Fibroblast of the conjunctiva (primary cell): ENCODE results near the gene THRB.

Experiments
- DNase-seq: peaks from one replicate; pipeline ENCODE4 v3.0.0-alpha.2; 2010; ENCODE audit warnings: low read depth

Gene THRB

DNA sequence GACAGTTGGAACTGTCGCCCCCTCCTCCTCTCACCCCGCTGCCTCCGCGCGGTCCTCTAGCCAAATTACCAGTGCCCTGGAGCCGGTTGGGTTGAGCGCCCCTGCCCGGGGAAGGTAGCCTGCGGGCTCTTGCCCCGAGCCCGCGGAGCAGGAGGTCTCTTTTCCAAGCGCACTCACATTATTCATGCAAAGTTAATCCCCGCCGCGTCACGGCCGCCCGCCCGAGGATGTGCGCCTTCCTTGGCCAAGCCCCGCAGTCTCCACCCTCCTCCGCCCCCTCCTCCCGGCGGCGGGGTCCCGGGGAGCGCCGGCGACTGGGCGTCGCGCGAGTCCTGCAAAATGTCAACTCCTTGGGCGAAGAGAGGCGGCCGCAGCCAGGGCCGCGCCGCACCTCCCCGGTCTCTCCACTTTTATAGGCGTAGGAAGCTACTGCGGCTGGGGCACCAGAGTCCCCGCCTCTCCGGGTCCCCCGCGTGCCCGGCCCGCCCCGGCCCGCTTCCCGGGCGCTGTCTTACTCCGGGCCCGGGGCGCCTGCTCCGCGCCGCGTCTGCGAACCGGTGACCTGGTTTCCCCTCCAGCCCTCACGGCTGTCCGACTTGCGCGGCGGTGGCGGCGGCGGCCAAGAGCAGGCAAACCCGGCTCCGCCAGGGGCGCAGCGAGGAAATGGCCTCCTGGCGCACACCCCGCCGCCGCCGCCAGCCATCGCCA lies at the start of gene THRB:
THRB (minus strand) TSS at position 233 of the 708 bp plus-strand sequence.
- DNase-seq, result peak; percentile 39

DNA sequence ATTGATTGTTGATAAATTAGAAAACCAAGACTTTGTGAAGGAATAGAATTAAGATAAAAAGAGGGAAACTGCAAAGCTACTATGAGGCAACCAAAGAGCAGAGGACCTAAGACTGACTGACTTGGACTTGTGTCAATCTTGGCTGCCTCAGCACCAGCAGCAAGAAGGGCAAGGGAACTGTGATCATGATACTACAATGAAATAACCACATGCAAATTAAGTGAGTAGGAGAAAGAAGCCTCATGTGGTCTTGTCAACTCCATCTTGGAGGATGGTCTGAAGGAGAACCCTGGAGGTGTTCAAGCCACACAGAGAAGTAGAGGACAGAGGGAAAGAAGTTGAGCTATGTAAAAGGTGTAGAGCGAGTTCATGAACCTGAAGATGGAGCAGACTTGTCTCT lies 47.3 kb upstream of the THRB start:
- DNase-seq, result no peak

DNA sequence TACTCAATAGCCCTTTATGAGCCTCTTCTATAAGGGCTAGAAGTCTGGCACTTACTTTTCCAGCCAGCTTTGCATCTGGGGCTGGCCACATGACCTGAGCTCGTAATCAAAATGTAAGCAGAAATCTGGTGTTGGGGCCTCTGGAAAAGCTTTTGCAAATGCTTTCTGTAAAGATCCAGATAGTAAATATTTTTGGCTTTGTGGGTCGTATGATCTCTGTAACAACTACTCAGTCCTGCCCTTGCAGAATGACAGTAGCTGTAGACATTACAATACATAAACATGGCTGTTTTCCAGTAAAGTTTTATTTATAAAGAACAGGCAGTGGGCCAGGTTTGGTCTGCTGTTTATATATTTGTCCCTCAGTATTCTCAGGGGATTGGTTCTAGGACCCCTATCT lies 46.2 kb upstream of the THRB start:
- DNase-seq, result no peak

DNA sequence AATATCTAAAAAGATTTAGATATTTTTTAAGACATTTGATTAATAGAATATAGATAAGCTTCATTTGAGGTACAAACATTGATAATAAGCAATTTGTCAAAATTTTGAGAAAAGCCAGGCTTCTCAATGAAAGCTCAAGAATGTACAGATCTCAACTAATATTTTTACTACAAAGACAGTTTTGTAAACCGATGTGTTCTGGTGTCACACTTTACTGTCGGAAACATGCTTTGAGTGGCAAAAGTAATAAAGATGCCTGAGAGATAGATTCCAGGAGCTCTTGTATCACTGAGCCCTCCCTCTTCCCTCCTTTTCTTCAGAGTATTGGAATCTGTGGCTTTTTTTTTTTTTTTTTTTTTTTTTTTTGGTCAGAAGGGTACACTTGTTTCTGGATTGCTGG lies 45.0 kb upstream of the THRB start:
- no peak for DNase-seq

DNA sequence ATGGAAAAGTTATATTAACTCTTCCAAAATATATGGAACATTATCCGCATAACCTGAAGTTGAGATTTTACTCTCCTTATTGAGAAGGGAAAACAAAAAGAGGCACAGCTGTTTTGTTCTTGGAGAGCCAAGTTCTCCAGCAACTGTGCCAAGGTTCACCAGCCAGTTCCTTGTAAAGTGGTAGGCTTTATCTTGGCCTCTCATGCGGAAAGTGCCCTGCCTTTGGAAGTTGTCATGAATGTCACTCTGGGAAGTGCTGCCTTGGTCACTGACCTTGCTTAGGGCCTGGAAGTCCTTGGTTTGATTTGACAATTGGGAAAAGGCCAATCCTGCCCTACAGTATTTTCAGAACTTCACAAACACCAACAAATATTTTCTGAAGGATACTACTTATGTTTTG lies 44.2 kb upstream of the THRB start:
- DNase-seq, result no peak

DNA sequence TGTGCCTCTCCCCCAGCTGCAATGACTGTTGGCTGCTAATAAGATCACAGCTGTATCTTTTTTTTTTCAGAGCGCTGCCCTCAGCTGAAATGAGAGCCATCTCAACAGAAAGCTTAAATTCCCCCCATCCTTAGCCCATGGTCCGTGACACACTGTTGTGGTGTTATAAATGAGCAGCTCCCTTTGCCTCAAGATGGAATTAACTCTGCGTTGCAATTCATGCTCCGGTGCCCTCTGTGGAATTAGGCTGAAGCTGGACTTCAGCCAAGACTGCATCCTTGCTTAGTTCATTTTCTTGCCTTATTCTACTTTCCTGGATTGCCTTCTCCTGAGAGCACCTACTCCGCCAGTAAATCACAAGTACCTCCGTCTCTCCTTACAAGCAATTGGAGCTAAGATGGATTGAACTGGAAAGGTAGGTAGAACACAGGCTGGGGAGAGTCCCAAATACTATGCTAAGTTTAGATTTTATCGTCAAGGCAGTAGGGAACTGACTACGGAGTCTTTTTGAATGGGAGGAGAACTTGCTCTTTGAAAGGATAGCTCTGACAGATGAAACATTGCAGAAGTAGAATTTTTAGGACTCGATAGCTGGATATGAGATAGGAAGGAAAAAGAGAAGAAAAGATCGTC lies 39.0 kb upstream of the THRB start:
- DNase-seq, result no peak

DNA sequence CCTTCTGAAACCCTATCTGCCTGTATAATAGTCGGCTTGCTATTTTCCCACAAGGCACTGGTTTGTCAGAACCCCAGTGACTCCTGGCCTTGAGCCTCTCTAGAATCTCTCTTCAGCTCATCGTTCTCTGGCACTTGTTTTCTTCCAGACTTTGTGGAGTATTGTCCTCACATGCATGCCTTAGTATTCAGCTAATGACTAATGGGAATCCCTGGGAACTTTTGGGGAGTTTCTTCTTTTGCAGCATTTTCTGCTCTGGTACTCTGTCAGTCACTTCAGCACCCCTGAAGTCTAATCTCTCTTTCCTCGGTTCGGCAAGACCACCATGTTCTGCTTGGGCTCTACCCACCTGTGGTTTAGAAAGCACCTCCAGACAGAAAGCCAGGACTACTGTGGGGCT lies 35.8 kb upstream of the THRB start:
- no peak for DNase-seq

DNA sequence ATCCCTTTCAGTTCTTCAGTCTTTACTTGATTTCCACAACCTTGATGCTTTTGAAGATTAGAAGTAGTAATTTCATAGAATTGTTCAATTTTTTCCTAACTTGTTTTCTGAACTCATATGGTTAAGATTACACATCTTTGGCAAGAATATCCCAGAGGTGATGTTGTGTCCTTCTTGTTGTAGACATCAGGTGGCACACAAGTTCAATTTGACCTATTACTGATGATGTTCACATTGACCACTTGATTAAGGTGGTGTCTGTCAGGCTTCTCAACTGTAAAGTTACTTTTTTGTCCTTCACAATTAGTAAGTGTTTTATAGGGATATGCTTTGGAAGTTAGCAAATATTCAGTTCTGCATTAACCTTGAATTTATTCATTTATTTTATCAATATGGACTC lies 34.6 kb upstream of the THRB start:
- no peak for DNase-seq

DNA sequence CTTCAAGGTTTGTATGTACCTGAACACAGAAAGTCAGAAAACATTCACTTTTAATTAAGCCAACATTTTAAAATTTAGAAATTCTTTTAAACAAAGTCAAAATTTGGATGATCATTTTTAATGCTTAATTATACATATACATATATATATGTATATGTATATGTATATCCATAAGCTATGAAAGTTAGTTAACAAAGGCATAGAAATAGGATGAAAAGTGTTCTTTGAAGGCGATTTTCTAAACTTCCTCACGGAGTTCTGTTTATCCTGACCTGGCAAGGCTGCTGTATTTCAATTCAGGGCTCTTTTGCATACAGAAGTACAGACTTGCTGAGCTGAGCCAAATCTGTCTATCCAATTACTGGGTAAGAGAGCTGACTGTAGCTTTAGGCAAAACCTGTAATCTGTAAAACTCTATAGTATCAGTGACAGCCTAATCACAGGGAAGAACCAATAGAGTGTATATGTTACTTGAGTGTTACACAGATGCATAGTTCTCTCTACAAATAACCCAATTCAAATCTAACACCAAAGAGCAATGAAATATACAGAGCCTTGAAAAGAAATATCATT lies 32.1 kb upstream of the THRB start:
- no peak for DNase-seq

DNA sequence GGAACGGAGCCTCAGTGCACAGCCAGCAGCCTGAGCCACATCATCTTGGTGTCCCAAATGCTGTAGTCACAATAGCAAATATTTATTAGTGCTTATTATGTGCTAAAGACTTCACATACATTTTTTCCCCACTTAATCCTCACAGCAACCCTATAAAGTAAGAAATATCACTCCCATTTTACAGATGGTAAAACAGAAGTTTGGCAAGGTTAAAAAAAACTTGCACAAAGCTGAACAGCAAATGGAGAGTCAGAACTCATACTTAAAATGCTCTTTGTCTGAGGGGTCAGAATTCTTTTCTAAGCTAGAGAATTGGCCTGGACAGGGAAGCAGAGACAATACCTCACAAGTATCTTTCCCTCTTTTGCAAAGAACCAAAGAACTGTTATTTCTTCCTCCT lies 30.9 kb upstream of the THRB start:
- no peak for DNase-seq

DNA sequence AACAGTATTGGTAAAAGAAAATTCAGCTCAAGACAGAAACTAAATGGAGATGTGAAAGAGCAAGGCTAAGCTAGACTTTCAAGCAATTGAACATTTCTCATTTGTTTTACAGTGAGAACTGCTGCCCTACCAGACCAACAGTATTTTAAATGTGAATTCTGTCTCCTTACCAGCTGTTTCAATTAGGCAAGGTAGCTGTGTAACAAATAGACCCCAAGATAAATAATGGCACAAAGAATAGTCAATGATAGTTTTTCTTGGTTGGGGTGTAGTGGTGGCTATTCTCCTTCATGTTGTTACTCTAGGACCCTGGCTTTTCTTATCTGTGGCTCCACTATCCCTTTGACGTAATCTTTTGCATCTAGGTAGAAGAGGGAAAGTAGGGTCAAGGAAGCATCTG lies 30.4 kb upstream of the THRB start:
- no peak for DNase-seq

DNA sequence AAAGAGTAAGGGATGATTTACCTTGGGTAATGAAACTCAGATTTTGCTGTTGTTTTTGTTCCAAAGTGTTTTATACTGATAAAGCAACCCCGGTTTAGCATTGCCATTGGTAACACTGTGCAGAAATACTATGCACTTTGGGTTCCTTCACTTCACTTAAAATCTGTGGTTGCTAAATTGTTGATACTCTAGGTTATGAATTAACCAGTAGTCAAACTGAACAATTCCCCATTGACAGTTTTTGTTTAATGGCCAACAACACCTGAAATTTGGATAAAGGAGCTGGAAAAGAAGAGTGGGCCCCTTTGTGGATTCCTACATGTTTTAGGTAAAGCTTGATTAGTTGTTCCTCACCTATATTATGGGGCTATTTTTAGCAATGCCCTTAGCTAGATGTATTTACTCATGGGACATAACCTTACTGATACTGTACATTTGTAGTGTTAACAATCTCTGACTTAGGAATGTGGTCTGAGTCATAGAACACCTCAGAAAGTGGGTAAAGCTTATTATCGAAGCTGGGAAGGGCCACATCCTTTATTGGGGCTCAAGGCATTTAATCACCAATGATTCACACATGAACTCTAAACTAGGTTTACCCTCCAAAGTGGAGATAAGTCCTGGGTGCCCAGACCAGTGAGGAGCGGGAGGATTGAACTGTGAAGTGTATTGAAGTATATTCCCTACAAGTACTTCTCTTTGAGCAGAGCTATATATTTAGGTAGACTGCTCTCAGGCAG lies 29.5 kb upstream of the THRB start:
- DNase-seq, result no peak

DNA sequence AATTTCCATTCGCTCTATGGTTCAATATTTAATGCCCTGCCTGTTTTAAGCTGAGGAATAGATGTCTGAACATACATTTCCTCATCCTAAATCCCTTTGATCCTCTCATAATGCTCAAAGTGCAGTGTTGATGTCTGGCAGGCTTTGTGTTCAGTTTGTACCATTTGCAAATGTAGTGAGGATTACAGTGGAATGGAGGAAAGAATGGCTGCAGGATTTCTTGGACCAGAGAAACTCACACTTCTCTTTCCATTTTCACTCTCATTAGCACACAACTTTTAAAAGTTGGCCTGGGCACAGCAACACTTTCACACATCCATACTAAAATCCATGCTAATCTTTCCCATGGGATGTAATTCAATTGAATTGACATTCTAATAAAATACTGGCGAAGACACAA lies 28.6 kb upstream of the THRB start:
- DNase-seq, result no peak

DNA sequence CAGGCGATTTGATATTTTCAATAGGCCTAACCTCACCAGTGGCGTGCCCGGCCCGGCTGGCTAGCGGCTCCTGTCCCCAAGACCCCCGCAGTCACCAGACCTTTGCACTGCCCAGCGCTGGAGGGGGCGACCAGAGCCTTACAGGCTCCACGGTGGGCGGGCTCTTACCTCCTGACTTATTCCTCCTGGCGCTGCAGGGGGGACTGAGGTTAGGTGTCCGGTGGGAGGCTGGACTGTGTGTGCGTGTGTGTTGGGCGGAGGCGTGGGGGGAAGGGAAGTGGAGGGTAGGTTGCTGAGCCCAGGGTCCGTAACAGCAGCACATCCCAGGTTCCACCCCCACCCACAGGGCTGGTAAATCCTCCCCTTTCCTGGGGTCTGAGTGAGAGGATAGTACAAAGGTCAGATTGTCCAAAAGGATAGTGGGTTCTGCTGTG lies 27.5 kb upstream of the THRB start:
- no peak for DNase-seq

DNA sequence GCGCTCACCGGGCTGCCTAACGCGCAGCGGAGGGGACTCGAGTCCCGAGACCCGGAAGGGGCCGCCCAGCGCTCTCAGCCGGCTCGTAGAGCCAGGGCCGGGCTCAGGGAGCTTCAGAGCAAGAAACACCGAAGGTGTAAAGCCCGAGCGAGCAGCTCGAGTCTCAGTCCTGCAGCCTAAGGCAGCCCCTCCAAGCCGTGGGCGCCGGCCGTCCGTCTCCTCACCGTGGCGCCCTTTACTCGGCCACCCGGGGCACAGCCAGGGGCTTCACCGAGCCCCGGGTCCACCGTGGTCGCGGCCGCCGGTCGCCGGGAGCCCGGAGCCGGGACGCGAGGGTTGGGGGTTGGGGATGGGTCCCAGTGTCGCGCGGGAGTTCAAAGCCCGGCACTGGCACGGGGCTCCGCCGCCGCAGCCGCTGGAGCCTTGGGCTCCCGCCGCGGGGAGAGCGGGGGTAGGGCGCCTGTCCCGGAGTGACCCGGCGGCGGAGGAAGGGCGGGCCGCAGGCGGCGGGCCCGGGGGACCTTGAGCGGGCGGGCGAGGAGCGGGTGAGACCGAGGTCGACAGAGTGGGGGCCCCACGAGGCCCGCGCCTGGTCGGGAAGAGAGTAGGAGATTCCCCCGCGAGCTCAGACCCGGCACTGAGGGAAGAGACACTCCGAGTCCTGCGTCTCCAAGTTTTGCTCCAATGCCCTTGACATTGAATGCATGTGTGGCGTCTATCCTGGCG lies 26.9 kb upstream of the THRB start:
- no peak for DNase-seq

DNA sequence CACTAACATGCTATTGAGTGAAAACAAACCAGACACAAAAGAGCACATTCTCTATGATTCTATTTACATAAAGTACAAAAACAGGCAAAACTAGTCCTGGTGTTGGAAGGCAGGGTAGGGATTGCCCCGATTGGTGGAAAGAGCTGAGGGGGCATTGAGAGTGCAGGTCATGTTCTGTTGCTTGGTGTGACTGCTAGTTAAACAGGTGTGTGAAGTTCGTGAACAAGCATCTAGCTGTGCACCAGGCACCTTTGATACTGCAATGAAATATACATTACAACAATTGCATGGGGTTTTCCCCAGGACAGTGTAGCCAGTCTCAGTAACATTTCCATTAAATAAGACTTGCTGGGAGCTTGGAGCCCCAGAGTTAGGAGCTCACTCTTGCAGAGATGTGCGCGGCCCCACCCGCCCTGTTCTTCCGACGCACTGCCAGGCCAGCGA lies 26.3 kb upstream of the THRB start:
- no peak for DNase-seq

DNA sequence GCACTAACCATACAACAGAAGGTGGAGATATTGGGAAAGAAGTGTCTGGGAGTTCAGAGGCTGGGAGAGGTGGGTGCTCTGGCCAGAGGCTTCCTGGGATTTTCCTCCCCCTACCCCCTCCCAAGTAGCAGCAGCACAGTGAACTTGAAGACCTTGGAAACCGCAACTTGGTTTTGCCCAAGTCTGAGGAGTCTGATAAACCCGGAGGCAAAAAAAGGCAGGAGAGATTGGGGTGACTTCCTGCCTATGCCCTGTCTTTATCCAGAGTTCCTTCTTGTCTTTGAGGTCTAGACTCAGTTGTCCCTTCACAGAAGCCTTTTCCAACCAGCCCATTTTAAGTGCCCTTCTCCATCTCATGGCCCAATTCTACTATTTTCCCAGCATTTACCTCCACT lies 25.4 kb upstream of the THRB start:
- DNase-seq, result no peak

DNA sequence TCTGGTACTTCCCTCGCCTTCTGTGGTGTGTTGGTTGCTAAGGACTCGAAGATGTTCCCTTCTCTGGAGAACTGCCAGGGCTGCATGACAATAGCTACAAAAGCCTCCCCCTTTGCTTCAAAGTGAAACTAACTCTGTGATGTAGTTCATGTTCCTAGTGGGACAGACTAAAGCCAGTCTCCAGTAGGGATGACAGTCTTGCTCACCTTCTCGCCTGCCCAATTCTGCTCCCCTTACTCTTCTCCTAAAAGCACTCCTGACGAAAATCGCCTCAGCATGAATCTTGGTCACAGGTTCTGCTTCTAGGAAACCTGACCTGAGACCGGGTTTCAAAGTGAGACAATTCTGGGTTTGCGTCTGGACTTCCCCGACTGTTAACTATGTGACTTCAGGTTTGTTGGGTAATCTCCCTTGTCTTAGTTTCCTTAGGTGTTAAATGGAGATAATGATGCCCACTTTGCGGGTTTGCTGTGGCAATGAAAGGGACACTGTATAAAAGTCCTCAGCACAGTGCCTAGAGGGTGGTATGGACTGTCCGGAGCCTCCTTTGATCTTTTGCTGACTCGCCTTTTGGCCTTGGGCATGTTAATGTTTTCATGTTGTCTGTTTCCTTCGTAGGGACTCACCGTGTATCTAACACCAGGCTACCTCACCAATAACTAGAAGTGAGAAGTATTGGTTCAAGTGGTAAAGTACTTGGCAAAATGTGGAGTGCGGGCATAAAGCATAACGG lies 24.9 kb upstream of the THRB start:
- no peak for DNase-seq

DNA sequence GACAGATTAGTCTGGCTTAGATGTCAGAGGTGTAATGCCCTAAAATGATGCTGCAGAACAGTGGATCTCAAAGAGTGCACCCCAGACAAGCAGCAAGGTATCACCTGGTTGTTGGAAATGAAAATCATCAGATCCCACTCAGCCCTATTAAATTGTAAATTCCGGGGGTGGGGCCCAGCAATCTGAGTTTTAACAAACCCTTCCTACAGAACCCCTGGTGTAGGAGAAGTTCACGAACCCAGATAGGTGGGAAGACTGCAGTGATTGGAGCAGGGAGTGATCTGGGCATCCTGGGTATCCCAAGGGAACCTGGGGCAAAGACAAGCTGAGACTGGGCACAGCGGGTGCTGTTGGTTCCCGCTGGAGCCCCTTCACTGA lies 24.3 kb upstream of the THRB start:
- no peak for DNase-seq

DNA sequence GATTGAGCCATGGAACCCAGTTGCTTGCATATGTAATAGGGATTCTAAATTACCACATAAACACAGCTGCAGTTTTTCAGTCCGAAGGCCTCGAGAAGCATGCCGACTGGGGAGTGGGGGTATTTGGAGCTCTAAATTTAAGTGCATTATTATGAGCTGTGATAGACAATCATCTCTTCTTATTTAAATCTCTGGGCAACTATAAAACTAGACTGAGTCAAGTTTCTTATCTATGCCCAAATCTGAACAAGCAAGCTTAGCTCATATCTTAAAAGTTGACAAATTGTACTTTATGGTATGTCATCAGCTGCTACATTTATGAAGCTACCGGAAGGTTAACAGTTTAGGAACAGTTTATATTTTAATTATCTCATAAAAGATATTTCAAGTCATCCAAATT lies 19.5 kb upstream of the THRB start:
- no peak for DNase-seq

DNA sequence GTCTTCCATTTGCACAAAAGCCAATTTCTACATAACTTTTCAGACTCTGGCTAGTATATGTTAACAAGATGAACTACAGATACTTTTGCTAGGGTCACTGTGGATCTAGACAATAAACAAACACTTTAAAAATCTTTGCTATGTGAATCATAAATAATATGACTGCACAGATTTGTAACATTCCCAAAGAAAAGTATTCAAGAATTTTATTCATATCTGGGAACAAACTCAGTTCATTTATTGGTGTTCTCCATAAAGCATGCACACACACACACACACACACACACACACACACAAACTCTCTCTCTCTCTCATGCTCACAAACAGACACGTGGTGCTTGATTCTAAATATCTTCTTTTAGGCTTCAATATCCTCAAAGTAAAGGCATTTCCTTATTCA lies 18.8 kb upstream of the THRB start:
- no peak for DNase-seq
